ENCODE measurements around the gene TRAPPC3. TPM values are rescaled to one million over a fixed set of nuclear protein-coding genes. Genes with fewer than 3 reads are reported as not detected.

TRAPPC3 gene
- total and polyA plus RNA-seq, 9 of the 15 experiments (the other 6 are each of a cell fraction or from before 2014, with no cell fraction given) = 20.6 to 141 (median 112) TPM

DNA sequence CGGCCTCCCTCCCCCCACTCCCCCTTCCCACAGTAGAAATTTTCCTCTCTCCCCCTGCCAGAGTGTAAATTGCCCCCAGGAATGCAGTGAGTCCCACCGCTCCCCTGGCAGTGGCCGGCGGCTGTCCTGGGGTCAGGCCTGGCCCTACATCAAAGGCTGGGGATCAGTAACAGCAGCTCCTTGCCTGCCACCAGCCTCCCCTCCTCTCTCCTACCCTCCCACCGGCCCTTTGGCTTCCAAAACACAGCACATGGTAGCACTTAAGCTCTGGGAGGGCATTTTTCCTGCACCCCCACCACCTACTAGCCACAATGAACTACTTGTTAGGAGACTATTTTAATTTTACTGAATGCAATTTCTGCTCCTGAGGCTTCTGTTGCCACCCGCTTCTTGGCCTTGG, 15.3 kb downstream of the TRAPPC3 start:
- BruUV-seq (replicated peaks) = no TSS peak
- no peak for ATAC-seq
- Histone ChIP-seq H3K79me2 (ENCODE audit: control insufficient read depth, insufficient read depth, low read length) (no peaks in the 10 kb centered on the region), H3K9me3 (replicated peaks; ENCODE audit: control insufficient read depth, insufficient read depth, low read depth, low read length) (no peaks in the 10 kb centered on the region), H3K4me3 (no peak overlapping the region), H4K20me1 (replicated peaks; ENCODE audit: control insufficient read depth, insufficient read depth, low read length) (no peaks in the 10 kb centered on the region), H3K4me2 (ENCODE audit: insufficient read depth, low read length) (no peak overlapping the region), H3K9me1 (ENCODE audit: control insufficient read depth, insufficient read depth, low read length) (no peaks in the 10 kb centered on the region), H3K9ac (ENCODE audit: insufficient read depth in 1 of 2, low read depth in 2 of 2, low read length in 2 of 2) (0 out of 4 replicates have a peak overlapping the region, but pooled peaks of 1 of the 2 experiments have one; percentile 41), H3K27ac (ENCODE audit: extremely low read depth, low read depth, low read length) (no peak overlapping the region), H2AFZ (ENCODE audit: low read depth, low read length) (no peak overlapping the region), H3K36me3 (ENCODE audit: control insufficient read depth, insufficient read depth, low read length) (peaks cover 28% of the 10 kb centered on the region), H3K4me1 (replicated peaks in 1 of 2; ENCODE audit: control insufficient read depth in 2 of 2, insufficient read depth in 2 of 2, low read length in 2 of 2) (peaks cover 5 to 6% of the 10 kb centered on the region in 2 experiments; a peak in 3 of 5 replicates), H3K27me3 (ENCODE audit: control insufficient read depth in 2 of 2, insufficient read depth in 2 of 2, low read length in 2 of 2) (no peaks in the 10 kb centered on the region)
- TF ChIP-seq, protein P1, sequence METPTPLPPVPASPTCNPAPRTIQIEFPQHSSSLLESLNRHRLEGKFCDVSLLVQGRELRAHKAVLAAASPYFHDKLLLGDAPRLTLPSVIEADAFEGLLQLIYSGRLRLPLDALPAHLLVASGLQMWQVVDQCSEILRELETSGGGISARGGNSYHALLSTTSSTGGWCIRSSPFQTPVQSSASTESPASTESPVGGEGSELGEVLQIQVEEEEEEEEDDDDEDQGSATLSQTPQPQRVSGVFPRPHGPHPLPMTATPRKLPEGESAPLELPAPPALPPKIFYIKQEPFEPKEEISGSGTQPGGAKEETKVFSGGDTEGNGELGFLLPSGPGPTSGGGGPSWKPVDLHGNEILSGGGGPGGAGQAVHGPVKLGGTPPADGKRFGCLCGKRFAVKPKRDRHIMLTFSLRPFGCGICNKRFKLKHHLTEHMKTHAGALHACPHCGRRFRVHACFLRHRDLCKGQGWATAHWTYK (CRISPR knock-in tag; IDR thresholded peaks at IDR 0.05) = no peak
- TF ChIP-seq, protein P2, sequence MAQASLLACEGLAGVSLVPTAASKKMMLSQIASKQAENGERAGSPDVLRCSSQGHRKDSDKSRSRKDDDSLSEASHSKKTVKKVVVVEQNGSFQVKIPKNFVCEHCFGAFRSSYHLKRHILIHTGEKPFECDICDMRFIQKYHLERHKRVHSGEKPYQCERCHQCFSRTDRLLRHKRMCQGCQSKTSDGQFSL (CRISPR knock-in tag; IDR thresholded peaks at IDR 0.05) = 0 out of 2 replicates have a peak, but pooled peaks have one; percentile 3
- TF ChIP-seq, protein P2 (tag; IDR thresholded peaks at IDR 0.05) = no peak
- no peak for FAIRE-seq
- intact Hi-C loops (cut with micrococcal nuclease) = loop anchor here (1.0 kb wide), 1 partner anchor 34 kb away; no protein-coding TSS in a partner anchor
- DNase-seq (ENCODE audit: extremely low read depth in 1 of 4, low spot score in 3 of 4) = no peak
- CTCF ChIA-PET (ENCODE audit: low intra/inter-chr PET ratio) = interaction anchor here (0.7 to 5.8 kb wide), 7 partner anchors 15 to 835 kb away, joined by 3 to 116 read pairs (median 4); partner anchors contain the start of gene TRAPPC3
- POLR2A ChIA-PET = interaction anchor here (0.6 to 1.3 kb wide), 6 partner anchors 9 to 38 kb away, joined by 3 to 4 read pairs (median 3); no protein-coding TSS in a partner anchor
- in situ Hi-C loops (cut with MboI) = no loop called here
- 48% methylated on average over 6 of the region's 6 CpGs for WGBS (ENCODE audit: insufficient coverage, low coverage, missing lambda C conversion rate)

All from K562 (cell line).